Endothelial cell of umbilical vein (primary cell): ENCODE results near the gene ATP10B. TPM values are rescaled to one million over a fixed set of nuclear protein-coding genes. Genes with fewer than 3 reads are reported as not detected.

ENCODE experiments used
- BruUV-seq: library from RNA; stranded (reverse); fragments of 400-500 nt; replicated peaks from 2 replicates; lab custom pipeline; 2021; lab: Mats Ljungman, UMichigan
- CTCF ChIA-PET: fragments of 300-600, 350-600 bp; sonication (Branson Sonifier 250); formaldehyde crosslinking; loops from one replicate; lab custom pipeline; 2021; ENCODE audit warnings: antibody characterized with exemption, inconsistent platforms; lab: Charles Lee
- POLR2A ChIA-PET: fragments of 300-600, 350-600 bp; sonication (Branson Sonifier 250); formaldehyde crosslinking; loops from one replicate; lab custom pipeline; 2021; ENCODE audit warnings: antibody characterized with exemption, inconsistent platforms; lab: Charles Lee
- DNase-seq: peaks from one replicate; pipeline ENCODE4 v3.0.0-alpha.2; 2011; ENCODE audit warnings: low read depth, low spot score
- FAIRE-seq: peaks from 2 replicates; lab custom pipeline; 2011; peaks lifted over from hg19 to GRCh38; lab: Jason Lieb, UNC
- H2AFZ ChIP-seq: 2 replicates; pipeline ENCODE4 v1.6.0; 2012; ENCODE audit warnings: low read depth, low read length, control low read depth, inconsistent platforms
- H3K27ac ChIP-seq: 2 replicates; pipeline ENCODE4 v1.5.1; 2011; ENCODE audit warnings: low read depth, mild to moderate bottlenecking, control low read depth, low read length, moderate library complexity; ENCODE audit not compliant: insufficient read depth
- H3K27me3 ChIP-seq, 2 experiments: 2 replicates each; pipeline versions ENCODE4 v1.6.0 to v1.6.1; 2011; ENCODE audit warnings: low read length in 2 of 2, mixed read lengths in 1 of 2; ENCODE audit not compliant: control insufficient read depth in 2 of 2, insufficient read depth in 2 of 2
- H3K36me3 ChIP-seq, 2 experiments: 2 replicates in 1 of 2; 3 replicates in 1 of 2; pipeline ENCODE4 v1.5.1; 2011; ENCODE audit warnings: low read length in 2 of 2, mild to moderate bottlenecking in 1 of 2, moderate library complexity in 1 of 2; ENCODE audit not compliant: control insufficient read depth in 2 of 2, insufficient read depth in 2 of 2; ENCODE audit errors: extremely low read depth in 1 of 2
- H3K4me1 ChIP-seq: 3 replicates; pipeline ENCODE4 v1.5.1; 2011; ENCODE audit warnings: mild to moderate bottlenecking, low read length; ENCODE audit not compliant: control insufficient read depth, insufficient read depth; ENCODE audit errors: extremely low read depth
- H3K4me2 ChIP-seq: 2 replicates; pipeline ENCODE4 v1.6.1; 2011; ENCODE audit warnings: low read length, control low read depth, mixed read lengths; ENCODE audit not compliant: insufficient read depth
- H3K4me3 ChIP-seq, 3 experiments: fragments of 200-600 bp in 1 of 3; sonication (generic), shearing (Covaris generic) in 1 of 3; replicated peaks in 1 of 3; 2 replicates each; pipeline ENCODE4 v1.5.1; 2011 to 2016; ENCODE audit warnings: control low read depth in 3 of 3, low read length in 3 of 3, mild to moderate bottlenecking in 2 of 3, inconsistent platforms in 1 of 3, low read depth in 1 of 3, moderate library complexity in 1 of 3; ENCODE audit not compliant: insufficient read depth in 1 of 3
- H3K79me2 ChIP-seq: 2 replicates; pipeline ENCODE4 v1.6.0; 2012; ENCODE audit warnings: low read length, inconsistent platforms; ENCODE audit not compliant: control insufficient read depth, insufficient read depth
- H3K9ac ChIP-seq: replicated peaks from 2 replicates; pipeline ENCODE3; 2011; ENCODE audit warnings: low read length, control low read depth; ENCODE audit not compliant: insufficient read depth; ENCODE audit errors: extremely low read depth
- H3K9me1 ChIP-seq: replicated peaks from 3 replicates; pipeline ENCODE4 v1.6.0; 2011; ENCODE audit warnings: mild to moderate bottlenecking, low read length; ENCODE audit not compliant: control insufficient read depth, insufficient read depth; ENCODE audit errors: extremely low read depth
- H3K9me3 ChIP-seq: replicated peaks from 2 replicates; pipeline ENCODE4 v1.5.1; 2012; ENCODE audit warnings: low read length, inconsistent platforms; ENCODE audit not compliant: control insufficient read depth, insufficient read depth
- H4K20me1 ChIP-seq: replicated peaks from 2 replicates; pipeline ENCODE3; 2011; ENCODE audit warnings: mild to moderate bottlenecking, low read length; ENCODE audit not compliant: control insufficient read depth, insufficient read depth; ENCODE audit errors: extremely low read depth
- EZH2 ChIP-seq: IDR thresholded peaks from 2 replicates; pipeline ENCODE4 v1.6.1; 2012; ENCODE audit warnings: borderline replicate concordance, low read depth, mild to moderate bottlenecking, moderate library complexity, low read length, inconsistent platforms; ENCODE audit not compliant: severe bottlenecking
- FOS ChIP-seq: IDR thresholded peaks from 2 replicates; pipeline ENCODE4 v1.6.1; 2011; ENCODE audit warnings: mild to moderate bottlenecking, low read length, moderate library complexity, borderline replicate concordance; ENCODE audit not compliant: insufficient read depth
- GATA2 ChIP-seq: IDR thresholded peaks from 2 replicates; pipeline ENCODE4 v1.7.0; 2011; ENCODE audit warnings: low read depth, mild to moderate bottlenecking, moderate library complexity, mixed read lengths, low read length; ENCODE audit not compliant: insufficient read length, insufficient read depth
- JUN ChIP-seq: IDR thresholded peaks from 2 replicates; pipeline ENCODE4 v1.6.1; 2011; ENCODE audit warnings: borderline replicate concordance, low read depth; ENCODE audit not compliant: insufficient read length, insufficient read depth
- MYC ChIP-seq: IDR thresholded peaks from one replicate; pipeline ENCODE4 v1.6.1; 2011; ENCODE audit warnings: mild to moderate bottlenecking, low read depth, low read length
- POLR2A ChIP-seq: IDR thresholded peaks from 2 replicates; pipeline ENCODE4 v1.6.1; 2012; ENCODE audit warnings: low read depth, mild to moderate bottlenecking, control low read depth, low read length
- POLR2AphosphoS5 ChIP-seq: IDR thresholded peaks from 2 replicates; pipeline ENCODE4 v1.6.1; 2012; ENCODE audit warnings: low read depth, mild to moderate bottlenecking, control low read depth, low read length, moderate library complexity; ENCODE audit not compliant: insufficient read depth
- dilution Hi-C: fragments of 300-500 bp; cut with MboI; formaldehyde crosslinking; loops from one replicate; pipeline ENCODE4 v1.15.0; 2019; ENCODE audit warnings: low sequenced_read_pairs; ENCODE audit not compliant: extremely low pct_ligation_motif_present
- intact Hi-C: fragments of 100-400 bp; cut with micrococcal nuclease; formaldehyde crosslinking; loops from one replicate; pipeline ENCODE4 v1.10.0; 2022
- polyA plus RNA-seq, 4 experiments: library from polyadenylated mRNA; depleted of rRNA in 3 of 4; stranded (reverse) in 3 of 4; unstranded in 1 of 4; fragments of >200 nt; gene quantifications; 2 replicates each; pipeline versions ENCODE4 v1.2.1 to v1.2.3, GENCODE V29; 2011 to 2012; ENCODE audit warnings: missing spikeins in 1 of 4
- total RNA-seq: library from RNA; stranded (reverse); gene quantifications from 2 replicates; pipeline ENCODE4 v1.2.3, GENCODE V29; 2021
- TF ChIP-seq, protein P1 (sequence below): IDR thresholded peaks from 2 replicates; pipeline ENCODE4 v1.6.1; 2011; ENCODE audit not compliant: insufficient read depth, insufficient read length
- TF ChIP-seq, protein P2 (sequence below), 2 donors: IDR thresholded peaks; 1 replicate in 1 of 2; 2 replicates in 1 of 2; pipeline ENCODE4 v1.5.1; 2011; ENCODE audit warnings: low read length in 2 of 2, mild to moderate bottlenecking in 2 of 2, moderate library complexity in 2 of 2, control low read depth in 1 of 2, inconsistent platforms in 1 of 2, low read depth in 1 of 2; ENCODE audit not compliant: insufficient read depth in 1 of 2; ENCODE audit errors: extremely low read depth in 1 of 2

ATP10B gene
- total and polyA plus RNA-seq, 2 donors (not counting 3 experiments of a cell fraction or from before 2014, with no cell fraction given) = not detected

DNA sequence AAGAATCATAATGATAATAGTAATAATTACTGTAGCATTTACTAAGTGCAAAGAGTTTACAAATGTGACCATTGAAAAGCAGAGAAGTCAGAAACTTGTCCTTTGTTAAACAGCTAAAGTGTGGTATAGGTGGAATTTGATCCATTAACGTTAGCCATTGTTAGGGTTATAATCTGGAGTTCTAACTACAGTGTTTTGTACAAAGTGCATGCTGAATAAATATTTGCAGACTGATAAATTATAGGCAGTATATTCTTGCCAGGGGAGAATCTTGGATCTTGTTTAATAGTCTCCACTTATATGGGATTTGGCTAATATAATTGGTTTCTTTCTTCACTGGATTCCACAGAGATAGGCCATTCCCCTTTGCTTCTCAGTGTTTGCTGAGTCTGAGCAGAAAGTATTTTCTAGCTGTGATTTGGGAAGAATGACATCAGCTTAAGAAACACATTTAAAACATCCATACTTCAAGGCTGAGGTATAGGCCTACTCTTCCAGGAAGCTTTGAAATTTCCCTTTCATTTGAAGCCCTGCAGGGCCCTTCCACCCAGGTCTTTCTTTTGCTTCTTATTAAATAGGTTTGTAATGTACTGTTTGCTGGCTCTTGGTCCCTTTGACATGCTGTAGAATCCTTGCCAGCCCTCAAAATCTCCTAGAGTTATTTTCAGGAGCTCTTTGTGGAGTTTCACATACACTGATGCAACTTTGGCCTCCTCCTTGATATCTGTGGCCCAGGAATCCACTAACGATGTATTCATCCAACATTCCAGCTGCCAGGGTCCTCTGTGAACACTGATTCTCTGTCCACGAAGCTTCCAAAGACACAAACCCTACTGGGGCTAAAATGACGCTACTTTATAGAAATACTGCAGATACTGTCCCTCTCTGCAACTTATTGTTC is 51.4 kb downstream of the ATP10B start:
- no peaks in the 10 kb centered on the region for H3K36me3 ChIP-seq
- FAIRE-seq (no peak), DNase-seq (no peak)
- TF ChIP-seq, protein P1, sequence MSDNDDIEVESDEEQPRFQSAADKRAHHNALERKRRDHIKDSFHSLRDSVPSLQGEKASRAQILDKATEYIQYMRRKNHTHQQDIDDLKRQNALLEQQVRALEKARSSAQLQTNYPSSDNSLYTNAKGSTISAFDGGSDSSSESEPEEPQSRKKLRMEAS = no peak
- TF ChIP-seq EZH2 (no peak), JUN (no peak), GATA2 (no peak), POLR2A (no peak), POLR2AphosphoS5 (no peak), MYC (no peak), FOS (no peak)
- TF ChIP-seq, protein P2, sequence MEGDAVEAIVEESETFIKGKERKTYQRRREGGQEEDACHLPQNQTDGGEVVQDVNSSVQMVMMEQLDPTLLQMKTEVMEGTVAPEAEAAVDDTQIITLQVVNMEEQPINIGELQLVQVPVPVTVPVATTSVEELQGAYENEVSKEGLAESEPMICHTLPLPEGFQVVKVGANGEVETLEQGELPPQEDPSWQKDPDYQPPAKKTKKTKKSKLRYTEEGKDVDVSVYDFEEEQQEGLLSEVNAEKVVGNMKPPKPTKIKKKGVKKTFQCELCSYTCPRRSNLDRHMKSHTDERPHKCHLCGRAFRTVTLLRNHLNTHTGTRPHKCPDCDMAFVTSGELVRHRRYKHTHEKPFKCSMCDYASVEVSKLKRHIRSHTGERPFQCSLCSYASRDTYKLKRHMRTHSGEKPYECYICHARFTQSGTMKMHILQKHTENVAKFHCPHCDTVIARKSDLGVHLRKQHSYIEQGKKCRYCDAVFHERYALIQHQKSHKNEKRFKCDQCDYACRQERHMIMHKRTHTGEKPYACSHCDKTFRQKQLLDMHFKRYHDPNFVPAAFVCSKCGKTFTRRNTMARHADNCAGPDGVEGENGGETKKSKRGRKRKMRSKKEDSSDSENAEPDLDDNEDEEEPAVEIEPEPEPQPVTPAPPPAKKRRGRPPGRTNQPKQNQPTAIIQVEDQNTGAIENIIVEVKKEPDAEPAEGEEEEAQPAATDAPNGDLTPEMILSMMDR (IDR thresholded peaks at IDR 0.05; ENCODE audit: extremely low read depth in 1 of 2, insufficient read depth in 1 of 2, low read depth in 1 of 2, low read length in 2 of 2) = no peak
- CTCF ChIA-PET = no interaction called here
- H3K27ac ChIP-seq = no peak overlapping the region
- BruUV-seq = no TSS peak
- no peaks in the 10 kb centered on the region for H3K27me3 ChIP-seq
- H3K4me1 ChIP-seq = no peaks in the 10 kb centered on the region
- dilution Hi-C loops = no loop called here
- H3K9me3 ChIP-seq = peaks cover 2% of the 10 kb centered on the region
- POLR2A ChIA-PET = no interaction called here
- no peaks in the 10 kb centered on the region for H4K20me1 ChIP-seq
- H2AFZ ChIP-seq = no peak overlapping the region
- no peak overlapping the region for H3K9ac ChIP-seq
- intact Hi-C loops = no loop called here
- H3K4me2 ChIP-seq = no peak overlapping the region
- no peak overlapping the region for H3K4me3 ChIP-seq
- no peaks in the 10 kb centered on the region for H3K9me1 ChIP-seq
- H3K79me2 ChIP-seq = no peaks in the 10 kb centered on the region
